ENCODE measurements around the gene USP24.
"Not testable (repeated sequence)": the region's sequence is repeated elsewhere in the genome, so short reads cannot be mapped to it uniquely, and the experiment has no call there.

USP24 gene

DNA sequence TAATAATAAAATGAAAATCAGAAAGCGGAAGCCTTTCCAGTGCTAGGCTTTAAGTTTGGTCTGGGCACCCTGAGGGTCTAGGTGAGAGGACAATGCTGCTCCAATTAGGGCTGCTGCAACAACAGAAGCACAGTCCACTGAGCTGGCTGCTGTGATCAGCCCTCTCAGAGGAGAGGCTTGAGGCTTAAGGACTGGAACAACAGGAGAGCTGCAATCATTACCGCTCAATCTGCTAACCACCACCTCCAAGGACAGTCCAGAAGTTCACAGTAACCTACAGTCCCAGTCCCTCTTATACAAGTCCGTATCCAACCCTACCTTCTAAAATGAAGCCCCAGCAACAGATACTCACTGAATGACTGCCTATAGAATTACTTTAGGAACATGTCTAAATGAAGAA lies 62.1 kb downstream of the USP24 start:
- DNase-seq, result no peak

DNA sequence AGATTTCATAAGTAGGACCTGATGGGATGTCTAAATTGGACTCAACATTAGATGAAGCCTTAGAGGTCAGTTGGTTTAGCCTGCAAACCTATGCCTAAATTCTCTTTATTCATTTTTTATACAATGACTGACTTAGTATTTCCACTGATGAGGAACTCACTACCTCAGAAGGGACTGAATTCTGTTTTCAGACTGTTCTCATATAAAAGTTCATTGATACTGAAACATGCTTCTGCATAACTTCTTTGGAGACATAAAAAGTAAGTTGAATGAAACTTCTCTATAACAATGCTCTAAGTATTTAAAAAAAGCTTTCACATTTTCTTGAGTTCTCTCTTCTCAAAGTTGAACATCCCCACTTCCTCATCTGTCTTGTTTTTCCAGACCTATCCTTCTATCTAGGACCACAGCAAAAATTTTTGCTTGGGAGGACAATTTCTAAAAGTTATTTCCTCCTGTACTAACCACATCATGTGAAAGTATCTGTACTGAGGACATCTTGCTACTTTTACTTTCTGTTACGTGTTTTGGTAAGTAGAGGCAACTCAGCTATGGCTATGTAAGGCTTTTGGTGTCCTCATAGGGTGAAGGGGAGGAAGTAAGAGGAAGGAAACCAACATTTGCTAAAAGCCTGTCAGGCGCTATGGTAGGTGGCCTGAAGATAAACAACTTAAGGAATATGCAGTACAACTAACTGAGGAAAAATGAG lies 64.1 kb downstream of the USP24 start:
- DNase-seq, result no peak

DNA sequence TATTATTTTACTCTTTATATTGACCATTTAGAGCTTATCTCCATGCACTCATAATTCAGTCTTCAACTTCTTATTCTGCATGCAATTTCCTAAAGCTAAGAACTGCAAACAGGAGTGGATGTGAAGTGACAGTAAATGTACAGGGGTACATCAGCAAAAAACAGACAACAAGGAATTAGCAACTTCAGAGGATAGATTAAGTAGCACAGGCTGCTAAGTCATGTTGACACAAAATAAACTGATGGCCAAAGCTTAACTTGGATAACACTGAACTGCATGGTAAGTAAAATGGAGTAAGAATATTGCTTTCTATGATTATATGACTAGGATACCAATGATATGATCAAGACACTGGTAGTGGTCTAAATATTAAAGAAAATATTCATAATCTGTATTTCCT lies 66.5 kb downstream of the USP24 start:
- no peak for DNase-seq

DNA sequence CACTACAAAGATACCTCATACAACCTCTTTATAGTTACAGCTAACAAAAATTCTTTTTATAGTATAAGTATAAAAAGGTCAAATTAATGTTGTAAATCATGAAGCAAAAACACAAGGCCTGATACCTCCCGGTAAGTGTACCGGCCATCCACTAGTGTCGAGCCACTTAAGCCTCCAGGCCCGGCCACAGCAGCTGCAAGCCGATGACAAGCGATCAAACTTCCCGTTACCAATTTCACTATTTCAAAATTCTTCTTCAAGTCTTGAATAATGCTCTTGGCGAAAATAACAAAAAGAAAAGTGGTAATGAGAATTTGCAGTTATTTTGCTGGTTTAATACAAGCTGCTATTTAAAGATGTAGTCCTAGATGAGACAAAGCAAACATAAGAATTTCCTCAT lies 67.6 kb downstream of the USP24 start:
- no peak for DNase-seq

DNA sequence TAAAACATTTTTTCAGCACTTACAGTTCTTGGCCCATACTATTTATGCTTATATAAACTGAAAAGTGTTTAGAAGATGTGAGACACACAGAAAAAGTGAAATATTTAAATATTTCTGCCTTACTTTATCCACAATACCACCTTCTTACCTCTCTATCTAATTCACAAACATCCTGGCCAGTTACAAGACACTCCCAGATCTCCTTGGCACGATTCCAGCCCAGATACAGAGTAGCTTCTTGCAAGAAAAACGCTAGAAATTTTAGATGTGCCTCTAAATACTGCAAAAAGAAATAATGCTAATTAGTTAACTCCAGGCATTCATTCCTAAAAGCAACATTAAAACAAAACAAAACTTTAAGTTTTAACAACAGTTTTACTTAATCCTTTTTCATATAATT lies 68.4 kb downstream of the USP24 start:
- DNase-seq, result peak; percentile 29

DNA sequence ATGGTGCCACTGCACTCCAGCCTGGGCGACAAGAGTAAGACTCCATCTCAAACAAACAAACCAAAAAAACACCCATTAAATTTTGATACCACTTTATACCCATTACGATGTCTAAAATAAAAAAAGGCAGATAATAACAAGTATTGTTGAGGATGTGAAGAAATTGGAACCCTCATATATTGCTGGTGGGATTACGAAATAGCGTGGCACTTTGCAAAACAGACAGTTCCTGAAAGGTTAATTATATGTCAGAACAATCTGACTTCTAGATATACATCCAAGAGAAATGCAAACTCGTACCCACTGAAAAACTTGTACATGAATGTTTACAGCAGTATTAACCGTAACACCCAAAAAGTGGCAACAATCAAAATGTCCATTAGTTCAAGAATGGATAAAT lies 70.3 kb downstream of the USP24 start:
- DNase-seq, result no peak

DNA sequence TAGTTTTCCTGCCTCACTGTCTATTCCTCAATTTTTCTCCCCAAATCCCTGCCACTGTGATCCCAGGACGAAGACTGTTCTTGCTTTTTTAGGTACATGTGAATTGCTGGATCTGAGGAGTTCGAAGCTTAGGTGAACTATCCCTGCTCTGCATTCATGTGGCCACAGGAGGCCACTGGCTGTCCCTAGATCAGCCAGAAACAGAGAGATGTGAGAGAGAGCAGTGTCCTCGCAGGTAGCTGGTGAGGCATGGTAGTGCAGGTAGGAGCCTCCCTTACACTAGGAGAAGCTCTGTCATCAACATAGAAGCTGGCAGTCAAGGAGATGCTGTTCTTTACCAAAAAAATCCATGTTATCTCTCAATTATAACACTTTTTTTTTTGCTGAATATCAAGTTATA lies 71.5 kb downstream of the USP24 start:
- peak; percentile 57 for DNase-seq

DNA sequence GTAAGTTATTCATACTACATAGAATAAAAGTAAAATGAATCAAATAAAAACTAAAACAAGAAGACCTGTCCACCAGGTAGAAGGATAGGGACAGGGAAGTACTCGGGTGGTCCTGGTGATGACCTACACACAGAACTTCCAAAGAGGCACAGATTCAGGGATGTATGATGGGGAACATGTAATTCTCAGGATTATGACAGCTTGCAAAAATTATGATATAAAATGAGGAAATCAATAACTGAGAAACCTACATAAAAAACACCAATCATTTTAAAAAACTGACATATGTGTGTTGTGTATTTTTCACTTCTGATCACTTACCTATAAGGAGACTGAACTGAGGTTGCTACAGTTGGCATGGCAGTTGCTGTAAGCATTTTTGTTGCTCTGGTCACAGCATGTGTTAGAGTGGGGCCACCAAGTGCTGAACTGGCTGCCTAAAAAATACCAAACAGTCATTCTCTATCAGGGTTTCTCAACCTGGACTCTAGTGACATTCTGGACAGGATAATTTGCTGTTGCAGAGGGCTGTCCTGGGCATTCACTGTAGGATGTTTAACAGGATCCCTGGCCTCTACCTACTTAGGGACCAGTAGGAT lies 73.8 kb downstream of the USP24 start:
- DNase-seq, result no peak

DNA sequence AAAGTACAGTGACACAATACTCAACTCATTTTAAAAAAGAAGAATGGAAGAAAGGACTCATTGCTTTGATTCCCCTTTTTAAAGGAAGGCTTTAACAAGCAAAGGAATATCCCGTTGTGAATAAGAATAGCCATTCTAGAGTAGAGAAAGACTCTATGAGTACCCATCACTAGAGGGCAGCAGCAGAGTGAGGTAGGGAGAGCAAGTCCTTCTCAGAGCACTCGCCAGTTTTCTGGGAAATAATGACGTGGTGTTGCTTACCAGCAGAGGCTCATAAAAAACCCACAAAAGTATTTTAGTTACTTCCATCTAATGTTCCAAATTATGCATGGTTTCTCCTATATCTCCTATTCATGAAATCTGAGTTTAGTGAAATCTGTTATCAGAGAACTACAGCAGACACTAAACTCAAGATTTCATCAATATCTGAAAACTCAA lies 74.6 kb downstream of the USP24 start:
- peak; percentile 87 for DNase-seq

DNA sequence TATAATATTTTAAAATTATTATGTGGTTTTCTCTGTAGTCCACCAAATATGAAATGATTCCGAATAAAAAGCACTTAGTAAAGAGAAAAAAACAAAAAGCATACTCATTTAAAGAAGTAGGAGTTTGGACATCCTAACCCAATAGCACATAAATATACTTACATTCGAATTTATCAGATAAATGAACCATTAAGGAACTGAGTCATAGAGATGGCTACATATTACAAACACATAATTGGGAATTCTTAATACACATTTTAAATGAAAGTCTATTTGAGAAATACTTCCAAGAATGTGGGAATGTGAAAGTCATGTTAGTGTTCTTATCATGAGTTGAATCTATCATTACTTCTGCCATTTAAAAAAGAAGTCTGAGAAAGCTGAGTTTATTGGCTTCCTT lies 75.0 kb downstream of the USP24 start:
- DNase-seq, result no peak

DNA sequence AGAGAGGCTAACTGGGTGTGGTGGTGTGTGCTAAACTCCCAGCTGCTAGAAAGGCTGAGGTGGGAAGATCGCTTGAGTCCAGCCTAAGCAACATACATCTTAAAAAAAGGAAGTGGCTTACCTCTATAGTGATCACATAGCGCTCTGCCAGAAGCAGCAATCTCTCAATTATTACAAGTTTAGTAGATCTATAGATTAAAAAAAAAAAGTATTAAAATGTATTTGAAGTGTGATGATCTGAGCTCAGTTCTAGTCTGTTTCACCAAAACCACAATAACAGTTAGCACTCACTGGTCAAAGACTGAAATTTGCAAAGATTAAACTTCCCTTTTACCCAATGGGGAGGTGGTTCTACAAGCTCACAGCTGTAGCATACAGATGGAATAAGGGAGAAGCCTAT lies 76.3 kb downstream of the USP24 start:
- no peak for DNase-seq

DNA sequence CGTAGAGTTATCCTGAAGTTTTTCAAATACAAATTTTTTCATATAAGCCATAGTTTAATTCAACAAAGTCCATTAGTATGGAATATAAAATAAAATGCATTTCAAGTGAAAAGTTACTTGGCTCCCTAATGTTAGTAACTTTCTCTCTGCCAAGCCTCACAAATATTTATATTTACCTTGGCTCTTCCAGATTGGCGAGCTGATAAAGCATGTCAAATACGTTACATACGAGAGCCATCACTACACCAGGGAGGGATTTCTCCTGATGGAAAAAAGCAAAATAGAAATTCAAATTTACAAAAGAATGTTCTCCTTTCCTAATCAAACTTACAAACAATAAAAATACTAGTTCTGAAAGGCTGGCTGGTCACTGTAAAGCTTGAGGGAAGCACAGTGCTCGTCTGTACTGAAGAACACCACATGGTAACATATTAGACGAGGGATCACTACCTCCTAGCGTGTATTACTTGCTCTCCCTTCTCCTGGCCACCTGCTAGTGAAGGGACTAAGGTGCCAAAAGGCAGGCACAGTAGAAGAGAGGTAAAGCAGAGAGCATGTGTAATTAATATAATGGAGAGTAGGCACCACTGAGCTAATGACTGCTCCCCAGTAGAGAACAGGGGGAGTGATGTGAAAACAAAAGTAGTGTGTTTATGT lies 80.9 kb downstream of the USP24 start:
- no peak for DNase-seq

DNA sequence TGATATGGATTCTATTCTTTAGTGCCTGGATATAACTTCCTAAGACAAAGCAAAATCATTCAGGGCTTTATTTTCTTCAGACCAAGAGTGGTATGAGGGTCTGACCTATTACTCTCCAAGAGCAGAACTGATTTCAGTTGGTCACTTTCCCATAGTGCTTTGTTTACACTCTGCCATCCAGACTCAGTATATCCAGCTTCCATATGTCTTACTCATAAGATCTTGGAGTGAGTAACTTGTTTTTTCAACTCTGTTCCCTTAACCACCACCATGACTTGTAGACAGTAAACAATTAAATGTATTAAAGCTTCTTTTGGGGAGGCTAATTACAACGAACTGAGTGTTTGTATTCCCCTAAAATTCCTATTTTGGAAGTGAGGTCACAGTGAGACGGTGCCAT lies 83.4 kb downstream of the USP24 start:
- no peak for DNase-seq

DNA sequence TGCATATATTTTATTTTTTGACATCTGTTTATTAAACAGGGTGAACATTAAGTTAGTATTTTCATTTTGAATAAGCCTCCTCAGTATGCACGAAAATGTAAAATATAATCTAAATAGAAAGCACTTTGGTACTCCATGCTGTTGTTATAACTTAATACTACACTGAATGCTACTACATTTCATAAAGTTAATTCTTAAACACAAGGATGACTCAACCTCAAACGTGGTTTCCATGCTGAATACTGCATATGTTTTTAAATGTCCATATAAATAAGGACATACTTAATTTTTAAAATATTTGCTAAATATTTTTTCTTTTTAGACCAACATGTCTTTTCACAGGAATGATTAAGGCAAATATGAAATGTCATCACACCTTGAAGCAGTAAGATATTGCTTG lies 83.9 kb downstream of the USP24 start:
- DNase-seq, result no peak

DNA sequence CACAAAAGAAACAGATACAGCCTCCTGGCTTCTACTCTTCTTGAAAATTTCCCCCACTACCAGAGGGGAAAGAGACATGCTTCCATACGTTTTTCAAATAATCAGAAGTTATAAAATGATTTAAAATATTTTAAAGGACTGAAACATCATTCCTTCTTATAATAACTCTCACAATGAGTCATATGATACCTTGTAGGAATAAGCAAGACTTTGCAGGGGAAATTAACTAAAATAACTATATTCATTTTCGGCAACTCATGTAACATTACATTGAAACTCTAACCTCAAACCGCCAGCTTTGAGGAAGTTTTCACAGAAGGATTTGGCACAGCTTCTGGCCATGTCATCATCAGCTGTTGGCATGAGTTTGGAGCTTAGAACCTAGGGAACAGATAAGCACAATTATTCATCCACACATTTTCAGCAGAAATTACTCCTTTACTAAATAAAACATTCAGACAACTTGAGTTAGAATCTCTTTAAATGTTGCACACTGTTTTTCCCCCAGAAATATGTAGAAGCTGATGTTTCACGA lies 85.9 kb downstream of the USP24 start:
- DNase-seq, result no peak

DNA sequence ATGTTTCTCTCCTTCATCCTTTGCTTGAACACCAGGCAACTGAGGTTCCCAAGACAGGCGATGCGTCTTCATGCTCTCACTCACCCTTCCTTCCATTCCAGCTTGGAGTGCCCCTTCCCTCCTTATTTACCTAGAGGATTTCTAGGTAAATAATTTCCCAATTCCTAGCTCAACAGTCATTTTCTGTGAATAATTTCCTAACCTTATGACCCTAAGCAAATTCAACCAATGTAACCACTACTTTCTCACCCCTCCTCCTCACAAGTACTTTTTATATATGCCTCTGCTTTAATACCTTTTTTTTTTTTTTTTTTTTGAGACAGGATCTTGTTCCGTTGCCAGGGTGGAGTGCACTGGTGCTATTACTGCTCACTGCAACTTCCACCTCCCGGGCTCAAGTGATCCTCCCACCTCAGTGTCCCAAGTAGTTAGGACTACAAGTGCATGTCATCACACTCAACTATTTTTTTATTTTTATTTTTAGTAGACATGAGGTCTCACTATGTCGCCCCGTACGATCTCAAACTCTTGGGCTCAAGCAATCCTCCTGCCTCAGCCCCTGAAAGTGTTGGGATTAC lies 86.7 kb downstream of the USP24 start:
- DNase-seq, result no peak

DNA sequence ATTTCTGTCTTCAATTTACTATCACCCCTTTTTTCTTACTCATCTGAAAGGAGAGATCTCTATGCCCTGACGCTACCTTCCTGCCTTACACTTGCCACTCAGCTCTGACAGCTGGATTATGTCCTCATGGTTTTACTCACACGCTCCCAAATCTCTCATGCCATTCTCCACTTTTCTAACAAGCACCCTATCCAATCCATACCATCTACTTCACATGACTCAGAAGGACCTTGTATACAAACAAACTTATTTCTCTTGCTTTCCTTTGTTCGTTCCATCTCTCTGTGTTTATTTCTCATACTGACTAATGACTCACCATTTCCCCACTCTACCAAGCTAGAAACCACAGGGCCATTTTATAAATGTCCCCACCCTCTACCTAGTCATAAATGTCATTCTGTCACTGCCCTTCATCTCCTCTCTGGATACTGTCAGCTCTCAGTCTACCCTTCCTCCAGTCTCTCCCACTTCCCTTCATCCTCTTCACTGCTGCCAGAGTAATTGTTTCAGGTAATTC lies 87.3 kb downstream of the USP24 start:
- no peak for DNase-seq

DNA sequence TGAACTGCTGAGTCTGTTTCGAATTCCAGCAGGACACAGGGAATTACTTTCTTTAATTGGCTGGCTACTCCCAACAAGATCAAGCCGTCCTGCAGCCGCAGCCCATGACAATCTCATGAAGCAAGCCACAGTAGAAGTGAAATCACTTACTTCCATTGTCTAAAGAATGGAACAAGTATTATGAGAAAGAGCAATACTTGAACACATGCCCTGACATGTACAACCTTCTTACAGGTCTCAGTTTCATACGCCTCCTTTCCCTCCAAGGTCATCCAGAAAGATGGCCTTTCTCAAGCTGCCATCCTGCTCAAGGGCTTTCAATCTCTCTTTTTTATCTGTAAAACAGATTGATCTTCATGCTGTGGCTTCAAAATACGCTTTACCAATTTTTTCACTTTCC lies 90.7 kb downstream of the USP24 start:
- no peak for DNase-seq

DNA sequence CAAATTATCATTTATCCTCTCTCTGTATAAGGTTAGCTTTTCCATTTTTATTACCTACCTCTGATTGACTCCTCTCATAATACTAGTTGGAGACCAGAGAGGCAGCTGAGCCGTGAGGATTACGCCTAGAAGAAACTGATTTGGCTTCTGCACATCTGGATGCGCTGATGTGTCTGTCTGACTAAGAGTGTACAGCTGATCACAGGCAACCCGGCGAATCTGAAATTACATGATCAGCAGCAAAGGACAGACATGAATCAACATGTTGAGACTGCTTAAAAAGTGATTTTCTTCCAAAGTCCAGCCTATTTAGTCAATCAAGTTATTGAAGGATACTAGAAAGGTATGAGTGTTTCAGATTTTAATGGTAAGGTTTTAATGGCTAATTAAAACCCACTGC lies 94.6 kb downstream of the USP24 start:
- no peak for DNase-seq

DNA sequence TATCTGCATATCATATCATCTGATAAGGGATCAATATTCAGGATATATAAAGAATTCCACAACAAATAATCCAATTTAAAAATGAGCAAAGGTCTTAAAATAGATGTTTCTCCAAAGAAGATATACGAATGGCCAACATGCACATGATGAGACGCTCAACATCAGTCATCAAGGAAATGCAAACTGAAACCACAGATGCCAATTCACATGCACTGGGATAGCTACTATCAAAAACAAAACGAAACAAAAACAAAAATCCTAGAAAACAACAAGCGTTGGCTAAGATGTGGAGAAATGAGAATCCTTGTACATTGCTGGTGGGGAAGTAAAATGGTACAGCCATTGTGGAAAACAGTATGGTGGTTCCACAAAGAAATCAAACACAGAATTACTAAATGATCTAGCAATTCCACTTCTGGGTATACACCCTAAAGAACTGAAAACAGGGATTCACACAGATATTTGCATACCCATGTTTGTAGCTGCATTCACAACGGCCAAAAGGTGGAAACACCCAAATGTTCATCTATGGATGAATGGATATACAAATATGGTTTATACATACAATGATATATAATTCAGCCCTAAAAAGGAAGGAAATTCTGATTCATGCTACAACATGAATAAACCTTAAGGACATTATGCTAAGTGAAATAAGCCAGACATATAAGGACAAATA lies 96.4 kb downstream of the USP24 start:
- DNase-seq, result no peak

DNA sequence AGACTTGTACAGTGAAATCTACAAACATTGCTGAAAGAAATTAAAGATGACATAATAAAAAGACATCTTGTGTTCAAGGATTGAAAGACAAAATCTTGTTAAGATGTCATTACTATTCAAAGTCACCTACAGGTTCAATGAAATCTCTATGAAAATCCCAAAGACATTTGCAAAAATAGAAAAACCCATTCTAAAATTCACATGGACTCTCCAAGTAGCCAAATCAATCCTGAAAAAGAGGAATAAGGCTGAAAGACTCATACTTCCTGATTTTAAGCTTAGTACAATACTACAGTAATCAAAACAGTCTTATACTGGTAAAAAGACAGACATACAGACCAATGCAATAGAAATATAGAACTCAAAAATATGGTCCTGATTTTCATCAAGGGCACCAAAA lies 97.2 kb downstream of the USP24 start:
- DNase-seq, result no peak

DNA sequence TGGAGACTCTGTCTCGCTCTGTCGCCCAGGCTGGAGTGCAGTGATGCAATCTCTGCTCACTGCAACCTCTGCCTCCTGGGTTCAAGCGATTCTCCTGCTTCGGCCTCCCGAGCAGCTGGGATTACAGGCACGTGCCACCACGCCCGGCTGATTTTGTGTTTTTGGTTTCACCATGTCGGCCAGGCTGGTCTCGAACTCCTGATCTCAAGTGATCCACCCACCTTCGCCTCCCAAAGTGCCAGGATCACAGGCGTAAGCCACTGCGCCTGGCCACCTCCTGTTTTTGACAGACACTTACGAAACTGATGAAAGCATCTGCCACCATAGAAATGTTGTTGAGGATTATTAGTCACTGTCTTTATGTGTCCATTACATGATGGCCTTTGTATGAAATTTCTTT lies 106.2 kb downstream of the USP24 start:
- not testable (repeated sequence) for DNase-seq

DNA sequence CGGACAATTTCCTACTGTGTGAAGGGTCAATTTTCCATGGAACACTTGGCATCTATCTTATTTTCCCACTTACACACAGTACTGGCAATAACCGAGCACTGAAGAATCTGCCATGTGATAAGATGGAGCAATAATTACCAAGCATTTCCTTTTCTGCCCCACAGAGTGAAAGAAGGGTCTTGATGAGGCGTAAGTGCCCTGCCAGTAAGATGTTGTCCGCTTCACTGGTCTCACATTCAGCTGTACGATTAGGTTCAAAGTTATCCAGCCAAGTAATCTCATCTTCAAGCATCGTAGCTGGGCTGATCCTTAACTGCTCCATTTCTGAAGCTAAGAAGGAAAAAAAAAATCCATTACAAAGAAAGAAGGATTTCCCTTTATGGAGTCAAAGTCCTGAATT lies 108.1 kb downstream of the USP24 start:
- no peak for DNase-seq
